ENCODE data around the gene ORMDL1.

- TF ChIP-seq, protein P1, sequence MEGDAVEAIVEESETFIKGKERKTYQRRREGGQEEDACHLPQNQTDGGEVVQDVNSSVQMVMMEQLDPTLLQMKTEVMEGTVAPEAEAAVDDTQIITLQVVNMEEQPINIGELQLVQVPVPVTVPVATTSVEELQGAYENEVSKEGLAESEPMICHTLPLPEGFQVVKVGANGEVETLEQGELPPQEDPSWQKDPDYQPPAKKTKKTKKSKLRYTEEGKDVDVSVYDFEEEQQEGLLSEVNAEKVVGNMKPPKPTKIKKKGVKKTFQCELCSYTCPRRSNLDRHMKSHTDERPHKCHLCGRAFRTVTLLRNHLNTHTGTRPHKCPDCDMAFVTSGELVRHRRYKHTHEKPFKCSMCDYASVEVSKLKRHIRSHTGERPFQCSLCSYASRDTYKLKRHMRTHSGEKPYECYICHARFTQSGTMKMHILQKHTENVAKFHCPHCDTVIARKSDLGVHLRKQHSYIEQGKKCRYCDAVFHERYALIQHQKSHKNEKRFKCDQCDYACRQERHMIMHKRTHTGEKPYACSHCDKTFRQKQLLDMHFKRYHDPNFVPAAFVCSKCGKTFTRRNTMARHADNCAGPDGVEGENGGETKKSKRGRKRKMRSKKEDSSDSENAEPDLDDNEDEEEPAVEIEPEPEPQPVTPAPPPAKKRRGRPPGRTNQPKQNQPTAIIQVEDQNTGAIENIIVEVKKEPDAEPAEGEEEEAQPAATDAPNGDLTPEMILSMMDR (conservative IDR thresholded peaks at IDR 0.05 in 1 of 2, IDR thresholded peaks at IDR 0.05 in 1 of 2; ENCODE audit: low read depth in 1 of 2, low read length in 2 of 2) = no peak
- no peak for TF ChIP-seq EZH2 (IDR thresholded peaks at IDR 0.05; ENCODE audit: low read length, missing control alignments)
Observed at GRCh38 chr2:189803431-189803830, 19.3 kb upstream of the ORMDL1 start.
